HG03064 (cell line): ENCODE data around the gene NPBWR2.
"Not testable (repeated sequence)": the region's sequence is repeated elsewhere in the genome, so short reads cannot be mapped to it uniquely, and the experiment has no call there.

Experiments used
- ATAC-seq: cut with Tn5 transposase; IDR thresholded peaks from one replicate; pipeline ENCODE4 v1.9.1; 2021; ENCODE audit warnings: low read depth; ENCODE audit not compliant: unreplicated experiment

Gene NPBWR2

DNA sequence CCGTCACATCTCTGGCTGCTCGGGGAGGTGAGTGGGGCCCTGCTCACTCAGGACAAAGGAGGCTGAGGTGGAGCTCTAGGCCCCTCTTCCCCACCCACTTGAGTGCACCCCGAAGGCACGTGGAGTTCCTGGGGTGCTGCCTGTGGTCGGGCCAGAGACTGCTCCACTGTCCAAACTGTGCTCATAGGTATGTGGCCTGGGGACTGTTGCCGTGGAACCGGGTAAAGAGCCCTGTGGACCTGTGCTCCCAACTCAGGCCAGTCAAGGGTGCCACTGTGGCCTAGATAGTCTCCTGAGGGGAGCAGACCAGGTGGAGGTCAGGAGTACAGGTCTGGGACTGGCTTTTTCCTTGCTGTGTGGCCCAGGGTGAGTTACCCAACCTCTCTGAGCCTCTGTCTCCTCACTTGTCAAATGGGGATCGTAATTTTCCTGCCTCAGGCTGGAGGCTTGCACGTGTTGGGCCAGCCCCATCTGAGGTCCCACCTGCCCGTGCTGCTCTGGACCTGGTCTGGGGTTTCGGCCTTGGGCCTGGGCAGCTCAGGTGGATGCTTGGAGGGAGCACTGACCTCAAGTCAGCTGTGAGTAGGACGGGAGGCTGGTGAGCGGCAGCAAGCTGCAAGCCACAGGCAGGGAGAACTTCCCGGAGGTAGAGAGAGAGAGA lies 12.4 kb upstream of the NPBWR2 start:
- ATAC-seq, result no peak

DNA sequence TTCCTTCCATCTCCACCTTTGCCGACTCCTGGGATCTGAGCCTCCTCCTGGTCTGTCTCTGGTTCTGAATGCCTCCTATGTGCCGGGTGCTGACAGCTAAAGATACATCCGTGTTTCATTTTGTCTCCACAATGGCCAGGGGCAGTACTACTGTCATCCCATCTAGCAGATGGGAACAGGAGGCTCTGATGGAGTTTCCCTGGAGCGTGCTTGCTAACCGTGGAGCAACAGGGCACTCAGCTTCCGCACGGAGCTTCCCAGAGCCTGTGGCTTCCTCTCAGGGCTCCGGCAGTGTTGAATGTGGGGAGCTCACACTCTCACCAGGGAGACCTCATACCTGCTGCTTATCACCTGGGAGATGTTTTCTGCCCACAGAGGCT lies 11.9 kb upstream of the NPBWR2 start:
- no peak for ATAC-seq

DNA sequence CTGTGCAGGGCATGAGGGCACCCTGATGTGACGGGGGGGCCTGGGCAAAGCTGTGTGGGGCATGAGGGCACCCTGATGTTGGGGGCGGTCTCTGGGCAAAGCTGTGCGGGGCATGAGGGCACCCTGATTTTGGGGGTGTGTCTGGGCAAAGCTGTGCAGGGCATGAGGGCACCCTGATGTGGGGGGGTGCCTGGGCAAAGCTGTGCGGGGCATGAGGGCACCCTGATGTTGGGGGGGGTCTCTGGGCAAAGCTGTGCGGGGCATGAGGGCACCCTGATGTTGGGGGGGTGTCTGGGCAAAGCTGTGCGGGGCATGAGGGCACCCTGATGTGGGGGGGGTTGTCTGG lies 10.0 kb upstream of the NPBWR2 start:
- not testable (repeated sequence) for ATAC-seq

DNA sequence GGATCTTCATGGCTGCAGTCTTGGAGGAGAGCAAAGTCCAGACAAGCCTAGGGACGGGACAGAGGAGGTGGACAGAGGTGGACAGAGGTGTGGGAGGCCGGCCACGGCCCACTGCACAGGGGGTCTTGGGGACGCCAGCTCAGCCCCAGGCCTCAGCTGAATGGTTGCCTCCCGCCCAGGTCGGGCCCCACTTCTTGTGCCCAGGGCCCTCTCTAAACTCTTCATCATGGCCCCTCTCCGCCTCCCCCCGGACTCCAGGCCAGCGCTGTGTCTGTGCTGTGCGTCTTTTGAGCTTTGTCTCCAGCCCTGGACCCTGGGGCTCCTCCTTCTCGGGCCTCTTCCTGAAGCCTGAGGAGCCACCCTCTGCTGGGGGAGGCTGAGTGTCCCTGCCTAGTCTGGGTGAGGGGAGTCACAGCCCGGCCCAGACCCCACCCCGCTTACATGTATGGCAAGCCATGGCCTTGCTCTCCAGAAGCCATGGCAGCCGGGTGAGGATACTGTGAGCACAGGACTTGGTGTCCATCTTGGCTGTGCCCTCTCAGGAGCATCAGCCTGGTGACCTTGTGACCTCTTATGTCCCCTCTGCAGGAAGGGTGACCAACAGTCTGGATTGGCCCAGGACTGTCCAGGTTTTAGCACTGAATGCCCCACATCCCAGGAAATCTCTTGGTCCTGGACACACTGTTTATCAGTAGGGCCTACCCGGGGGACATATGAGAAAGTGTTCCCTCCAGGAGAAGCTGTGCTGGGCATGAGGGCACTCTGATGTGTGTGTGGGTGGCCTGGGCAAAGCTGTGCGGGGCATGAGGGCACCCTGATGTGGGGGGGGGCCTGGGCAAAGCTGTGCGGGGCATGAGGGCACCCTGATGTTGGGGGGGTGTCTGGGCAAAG lies 9.4 kb upstream of the NPBWR2 start:
- ATAC-seq, result no peak

DNA sequence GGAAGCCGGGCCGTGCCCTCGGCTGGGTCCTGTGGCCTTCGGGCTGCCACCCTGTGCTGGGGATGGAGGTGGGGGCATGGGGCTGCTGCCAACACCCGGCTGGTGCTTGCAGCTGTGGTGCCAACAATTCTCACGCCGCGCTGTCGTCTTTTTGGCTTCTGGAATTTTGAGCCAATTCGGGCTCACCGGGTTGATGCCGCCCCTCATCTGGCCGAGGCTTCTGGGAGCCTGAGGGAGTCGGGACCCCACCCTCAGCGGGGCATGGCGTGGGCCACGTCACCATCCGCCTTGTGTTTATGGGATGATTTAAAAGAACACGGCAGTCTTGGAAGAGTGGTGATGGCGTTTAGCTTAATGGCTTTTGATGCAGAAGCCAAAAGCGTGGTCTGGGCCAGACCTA lies 8.7 kb upstream of the NPBWR2 start:
- ATAC-seq, result no peak

DNA sequence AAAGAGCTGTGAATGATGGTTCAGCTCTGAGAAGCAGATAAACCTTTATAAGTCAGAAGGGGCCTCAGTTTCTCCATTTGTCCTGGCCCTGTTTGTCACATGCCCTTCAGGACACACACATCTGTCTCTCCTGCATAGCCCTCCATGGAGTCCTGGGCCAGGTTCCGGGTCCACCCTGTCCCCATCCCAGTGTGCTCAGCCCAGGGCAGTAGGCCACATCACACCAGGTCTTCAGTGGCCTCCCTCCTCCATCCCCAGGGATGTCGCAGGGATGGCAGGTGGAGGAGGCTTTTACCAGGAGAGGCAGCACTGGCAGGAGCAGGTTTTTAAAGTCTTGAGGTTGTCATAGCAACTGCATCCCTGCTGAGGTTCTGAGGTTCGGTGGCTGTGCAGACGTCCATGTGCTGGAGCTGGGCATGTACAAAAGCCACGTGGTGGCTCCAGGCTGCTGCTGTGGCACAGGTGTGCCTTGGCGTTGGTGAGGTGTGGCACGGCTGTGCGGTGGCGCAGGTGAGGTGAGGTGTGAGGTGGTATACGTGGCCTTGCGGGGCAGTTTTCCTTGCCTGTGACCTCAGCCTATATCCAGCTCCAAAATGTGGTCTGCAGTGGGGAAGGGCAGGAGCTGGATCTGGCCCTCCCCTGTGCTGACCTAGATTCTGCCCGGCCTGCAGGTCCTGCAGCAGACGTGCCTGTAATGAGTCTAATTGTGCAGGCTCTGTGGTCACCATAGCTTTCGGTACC lies 8.0 kb upstream of the NPBWR2 start:
- ATAC-seq, result no peak

DNA sequence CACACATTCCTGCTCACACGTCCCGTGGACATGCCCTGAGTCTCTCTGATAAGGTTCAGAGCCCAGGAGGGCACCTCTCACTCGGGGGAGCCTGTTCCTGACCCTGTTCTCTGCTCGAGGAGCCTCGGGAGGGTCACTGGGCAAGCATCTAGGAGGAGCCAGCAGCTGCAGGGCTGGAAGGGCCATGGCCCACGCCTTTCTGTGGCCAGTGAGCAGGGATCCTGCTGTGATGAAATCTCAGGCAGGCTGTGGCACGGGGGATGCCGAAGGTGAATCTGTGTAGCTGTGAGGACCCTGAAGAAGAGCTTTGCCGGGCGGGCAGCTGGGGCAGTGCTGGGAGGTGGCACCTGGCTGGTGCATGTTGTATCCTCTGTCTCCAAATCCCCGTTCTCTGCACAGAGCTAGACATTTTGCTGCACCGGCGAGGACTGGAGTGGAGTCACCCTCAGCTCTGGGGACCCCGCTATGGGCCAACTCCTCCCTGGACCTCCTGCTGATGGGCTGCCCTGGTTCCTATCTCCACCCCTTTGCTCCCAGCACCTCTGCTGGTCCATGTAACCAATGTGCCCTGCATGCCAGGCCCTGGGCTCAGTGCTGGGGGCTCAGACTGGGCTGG lies 7.1 kb upstream of the NPBWR2 start:
- no peak for ATAC-seq

DNA sequence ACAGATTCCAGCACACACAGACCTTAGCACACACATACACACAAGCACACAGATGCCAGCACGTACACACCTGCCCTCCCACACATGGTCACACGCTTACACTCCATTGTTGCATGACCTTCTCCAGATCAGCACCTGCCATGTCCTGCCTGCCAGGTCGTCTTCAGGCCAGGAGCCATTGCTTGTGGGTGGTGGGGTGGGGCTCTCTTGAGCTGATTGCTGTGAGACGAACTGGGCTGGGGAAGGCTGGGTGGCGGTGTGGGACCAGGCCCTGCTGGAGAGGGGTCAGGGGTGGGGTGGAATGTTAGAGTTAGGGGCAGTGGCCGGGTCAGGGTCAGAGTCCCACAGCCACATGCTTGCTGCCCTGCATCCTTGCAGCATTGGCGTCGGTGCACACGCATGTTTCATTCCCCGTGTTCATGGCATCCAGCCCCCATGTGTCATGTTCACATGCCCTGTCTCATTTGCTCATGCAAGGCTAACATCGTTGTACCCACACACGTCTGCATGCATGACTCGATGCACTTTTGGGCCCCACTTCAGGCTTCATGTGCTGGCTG lies 6.5 kb upstream of the NPBWR2 start:
- ATAC-seq, result no peak

DNA sequence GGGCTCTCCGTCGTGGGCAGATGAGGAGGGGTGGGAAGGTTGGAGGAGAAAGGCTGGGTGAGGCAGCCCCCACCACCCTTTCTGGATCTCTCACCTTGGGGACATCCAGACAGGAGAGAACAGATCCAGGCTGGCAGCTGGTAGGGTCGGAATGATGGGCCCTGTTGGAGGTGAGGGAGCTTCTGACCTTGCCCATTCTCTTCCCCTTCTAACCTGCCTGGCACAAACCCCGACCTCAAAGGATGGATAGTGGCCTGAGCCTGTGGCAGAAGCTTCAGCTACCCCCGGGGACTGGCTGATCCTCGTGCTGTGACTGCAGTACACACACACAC lies 6.0 kb upstream of the NPBWR2 start:
- no peak for ATAC-seq

DNA sequence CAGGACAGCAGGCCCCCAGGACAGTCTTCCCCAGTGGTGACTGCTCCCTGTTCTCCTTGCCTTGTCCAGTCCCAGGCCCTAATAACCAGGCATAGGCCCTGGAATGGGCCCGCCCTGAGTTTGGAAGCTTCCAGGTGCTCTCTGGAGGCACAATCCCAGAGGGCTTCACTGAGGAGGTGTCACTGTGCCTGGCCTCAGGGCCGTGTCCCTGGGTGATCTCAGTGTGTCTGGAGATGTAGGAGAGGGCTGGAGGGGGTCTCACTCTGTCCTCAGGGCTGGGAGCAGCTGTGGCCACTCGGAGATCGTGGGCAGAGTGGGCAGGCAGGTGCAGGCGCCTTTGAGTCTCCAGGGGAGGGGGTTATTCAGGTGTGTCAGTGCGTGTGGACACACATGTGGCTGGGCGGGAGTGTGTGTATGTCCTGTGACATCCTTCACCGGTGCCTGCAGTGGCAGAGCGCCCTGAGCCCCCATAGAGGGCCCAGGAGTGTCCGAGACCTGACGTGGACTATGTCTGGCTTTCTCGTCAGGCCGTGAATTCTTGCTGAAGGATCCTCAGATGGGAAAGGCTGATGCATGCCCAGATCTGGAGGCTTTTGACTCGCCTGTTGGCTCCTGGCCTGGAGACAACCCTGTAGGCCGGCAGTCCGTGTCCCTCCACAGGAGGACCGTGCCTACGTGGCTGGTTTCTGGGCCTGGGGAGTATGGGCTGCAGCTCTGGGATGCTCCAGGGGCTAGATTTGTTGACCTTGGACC lies 5.5 kb upstream of the NPBWR2 start:
- ATAC-seq, result no peak

DNA sequence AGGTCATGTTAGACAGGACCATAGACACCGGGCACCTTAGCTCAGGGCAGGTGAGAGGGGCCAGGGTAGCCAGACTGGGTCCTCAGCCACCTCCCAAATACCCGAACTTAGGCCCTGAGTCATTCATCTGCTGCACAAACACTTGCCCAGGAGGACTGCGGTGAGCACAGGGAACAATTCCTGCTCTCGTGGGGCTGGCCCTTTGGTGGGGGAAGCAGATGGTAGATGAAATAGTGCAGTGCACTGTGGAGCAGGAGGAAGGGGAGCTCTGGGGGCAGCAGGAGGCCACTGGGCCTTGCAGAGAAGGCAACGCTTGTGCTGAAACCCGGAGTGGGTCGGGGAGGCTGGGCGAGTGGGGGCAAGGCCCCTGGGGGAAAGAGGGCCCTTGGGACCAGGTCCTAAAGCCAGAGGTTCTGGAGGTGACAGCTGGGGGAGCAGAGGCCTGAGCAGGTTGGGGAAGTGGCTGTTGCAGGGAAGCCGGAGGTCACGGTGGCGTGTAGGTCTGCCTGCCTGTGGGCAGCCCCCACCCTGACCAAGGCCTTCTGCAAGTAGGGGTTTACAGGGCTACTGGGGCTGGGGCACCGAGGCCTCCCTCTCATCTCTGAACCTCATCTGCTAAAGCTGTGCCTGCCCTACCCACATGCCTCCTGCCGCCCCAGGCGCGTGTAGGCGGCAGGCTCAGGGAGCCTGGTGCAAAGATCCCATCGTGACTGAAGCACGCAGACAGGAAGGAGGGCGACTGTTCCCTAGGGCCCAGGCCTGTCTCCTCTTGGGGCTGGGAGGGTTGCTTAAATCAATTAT lies 4.7 kb upstream of the NPBWR2 start:
- no peak for ATAC-seq

DNA sequence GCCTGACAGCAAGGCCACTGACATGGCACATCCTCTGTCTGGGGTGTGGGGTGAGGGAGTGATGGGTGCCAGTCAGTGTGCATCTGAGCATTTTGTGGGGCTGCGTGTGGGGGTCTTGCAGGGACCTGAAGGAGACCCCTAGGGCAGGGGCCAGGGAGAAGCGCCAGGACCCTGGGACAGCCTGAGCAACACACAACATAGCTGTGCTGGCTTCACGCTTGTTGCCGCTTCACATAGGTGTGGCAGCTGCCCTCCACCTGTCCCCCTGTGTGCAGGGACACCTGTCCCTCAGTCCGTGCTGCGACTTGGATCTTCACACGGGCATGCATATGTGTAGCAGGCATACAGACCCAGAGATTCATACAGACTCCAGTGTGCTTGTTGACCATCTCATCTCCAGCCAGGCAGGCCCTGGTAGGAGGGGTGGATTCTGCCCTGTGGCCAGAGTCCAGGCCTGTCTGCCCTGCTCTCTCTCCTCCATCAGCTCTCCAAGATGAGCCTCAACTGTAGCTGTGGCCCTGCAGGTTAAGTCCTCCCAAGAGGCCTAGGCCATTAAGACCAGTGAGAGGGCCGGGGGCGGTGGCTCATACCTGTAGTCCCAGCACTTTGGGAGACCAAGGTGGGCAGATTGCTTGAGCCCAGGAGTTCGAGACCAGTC lies 3.2 kb upstream of the NPBWR2 start:
- no peak for ATAC-seq

DNA sequence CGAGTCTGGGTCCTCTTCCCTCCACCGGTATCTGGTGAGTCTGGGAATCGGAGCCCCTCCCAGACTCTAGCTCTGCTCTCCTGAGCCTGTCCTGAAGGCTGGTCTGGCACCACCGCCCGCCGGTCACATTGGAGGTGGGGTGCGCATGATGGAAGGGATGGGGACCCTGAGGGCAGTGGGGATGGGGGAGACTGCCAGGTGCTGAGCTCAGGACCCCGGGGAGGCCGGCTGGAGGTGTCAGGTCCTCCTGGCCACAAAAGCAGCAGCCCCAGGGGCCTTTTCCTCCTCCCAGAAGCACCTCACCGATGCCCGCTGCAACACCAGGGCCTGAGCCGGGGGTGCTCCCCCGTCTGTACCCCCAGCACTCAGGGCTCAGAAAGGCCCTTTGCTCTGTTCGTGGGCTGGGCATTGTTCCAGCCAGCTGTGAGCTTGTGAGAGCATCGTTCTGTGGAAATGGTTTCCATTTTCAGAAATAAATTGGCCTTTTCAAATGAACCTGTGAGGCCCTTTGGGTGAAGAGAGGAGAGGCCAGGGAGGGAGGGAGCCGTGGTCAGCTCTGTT lies 2.5 kb upstream of the NPBWR2 start:
- no peak for ATAC-seq

DNA sequence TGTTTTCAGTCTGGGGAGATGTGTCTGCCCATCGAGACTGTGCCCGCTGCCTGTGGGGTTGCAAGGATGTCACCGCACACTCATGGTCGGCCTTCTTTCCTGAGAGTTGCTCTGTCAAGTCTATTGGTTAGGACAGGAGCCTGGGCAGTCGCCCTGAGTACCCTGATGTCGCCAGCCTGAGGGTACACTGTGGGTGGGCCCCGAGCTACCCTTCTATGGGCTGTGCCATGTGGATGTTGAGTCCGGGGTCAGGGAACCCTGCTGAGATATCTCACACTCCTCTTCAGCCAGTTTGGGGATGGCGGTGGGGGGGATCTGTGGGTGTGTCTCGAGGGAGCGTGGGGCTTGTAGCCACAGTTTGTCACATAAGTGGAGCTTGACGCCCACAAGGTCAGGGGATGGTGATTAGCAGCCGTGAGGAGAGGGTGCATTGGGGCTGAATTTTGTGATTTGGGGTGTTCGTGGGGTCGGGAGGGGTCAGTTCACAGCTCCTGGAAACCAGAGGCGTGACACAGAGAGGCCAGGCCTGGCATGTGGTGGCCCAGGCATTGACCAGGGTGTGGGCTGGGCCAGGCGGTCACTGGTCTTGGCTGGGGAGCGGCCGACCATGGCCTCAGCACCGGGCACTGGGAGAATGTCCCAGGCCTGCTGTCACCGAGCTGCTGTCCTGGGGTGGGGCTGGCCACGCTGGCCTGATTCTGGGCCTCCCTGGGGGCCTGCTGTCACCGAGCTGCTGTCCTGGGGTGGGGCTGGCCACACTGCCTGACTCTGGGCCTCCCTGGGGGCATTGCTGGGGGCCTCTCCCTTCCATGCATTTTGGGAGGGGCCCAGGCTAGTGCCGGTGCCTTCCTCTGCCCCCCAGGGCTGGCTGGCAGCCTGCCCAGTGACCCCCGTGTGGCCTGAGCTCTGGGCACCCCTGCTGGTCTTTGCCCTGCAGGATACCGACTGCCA lies 1.6 kb upstream of the NPBWR2 start:
- no peak for ATAC-seq

DNA sequence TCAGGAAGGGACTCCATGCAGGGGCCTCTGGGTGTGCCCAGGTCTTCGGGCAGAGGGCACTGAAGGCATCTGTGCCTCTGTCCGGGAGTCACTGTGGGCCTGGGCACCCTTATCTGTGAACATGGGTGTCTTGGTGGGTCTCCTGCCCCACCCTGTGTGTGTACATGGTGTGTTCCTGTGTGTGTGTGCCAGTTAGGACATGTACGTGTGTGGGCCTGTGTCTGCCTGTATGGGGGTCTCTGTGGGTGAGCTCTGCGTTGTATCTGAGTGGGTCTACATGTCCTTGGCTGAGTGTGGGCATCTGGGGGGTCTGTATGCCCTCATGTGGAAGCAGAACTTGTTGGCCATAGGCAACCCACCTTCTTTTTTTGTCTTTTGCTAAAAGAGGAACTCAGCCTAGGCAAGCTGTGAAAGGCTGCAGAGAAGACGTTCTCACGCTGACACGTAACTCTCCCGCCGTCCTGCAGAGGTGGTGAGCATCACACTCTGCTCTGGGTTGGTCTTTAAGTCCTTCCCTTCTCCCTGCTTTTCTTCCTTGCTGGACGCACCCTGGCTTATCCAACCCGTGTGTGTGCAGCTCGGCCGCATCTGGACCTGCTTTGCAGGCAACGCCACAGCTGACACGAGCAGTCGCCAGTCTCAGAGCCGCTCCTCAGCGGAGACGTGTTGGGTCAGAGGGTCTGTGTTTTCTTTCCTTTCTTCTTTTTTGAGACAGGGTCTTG lies 532 bp upstream of the NPBWR2 start:
- no peak for ATAC-seq

DNA sequence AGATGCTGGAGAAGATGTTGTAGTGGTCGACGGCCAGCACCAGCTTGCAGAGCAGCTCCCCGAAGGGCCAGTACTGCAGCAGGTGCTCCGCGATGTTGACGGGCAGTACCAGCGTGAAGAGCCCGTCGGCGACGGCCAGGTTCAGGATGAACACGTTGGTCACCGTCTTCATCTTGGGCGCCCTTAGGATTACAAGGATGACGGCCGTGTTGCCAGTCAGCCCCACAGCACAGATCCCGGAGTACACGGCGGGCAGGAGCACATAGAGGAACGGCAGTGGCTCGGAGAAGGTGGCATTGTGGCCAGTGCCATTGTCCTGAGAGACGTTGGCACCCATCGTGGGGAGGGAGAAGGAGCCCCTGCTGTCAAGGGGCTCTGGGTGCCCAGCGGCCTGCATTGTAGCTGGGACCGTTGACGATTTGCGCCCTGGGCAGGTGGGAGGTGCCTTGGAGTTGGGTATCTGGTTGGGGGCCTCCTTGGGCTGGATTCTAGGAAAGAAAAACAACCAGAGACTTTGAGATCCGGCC lies 867 bp downstream of the NPBWR2 start:
- no peak for ATAC-seq
